Karpas-422 (cell line): Measurements from ENCODE around the gene HNRNPA1. TPM values are rescaled to one million over a fixed set of nuclear protein-coding genes. Genes with fewer than 3 reads are reported as not detected.
A peak's percentile ranks its signal among the peaks of the same experiment; 100 is the strongest.
"Not testable (repeated sequence)": the region's sequence is repeated elsewhere in the genome, so short reads cannot be mapped to it uniquely, and the experiment has no call there.

Experiments used
- DNase-seq: peaks from one replicate; pipeline ENCODE4 v3.0.0-alpha.2; 2015
- H2AFZ ChIP-seq: fragments of 200-600 bp; sonication (generic); 2 replicates; pipeline ENCODE4 v1.6.1; 2014; ENCODE audit warnings: antibody characterized with exemption, low read length, mixed read lengths
- H3K27ac ChIP-seq: fragments of 200-600 bp; sonication (generic); 2 replicates; pipeline ENCODE4 v1.5.1; 2014; ENCODE audit warnings: mild to moderate bottlenecking, low read length, moderate library complexity
- H3K27me3 ChIP-seq: fragments of 200-600 bp; sonication (generic); 2 replicates; pipeline ENCODE4 v1.6.1; 2014; ENCODE audit warnings: low read length, mixed read lengths
- H3K36me3 ChIP-seq: fragments of 200-600 bp; sonication (generic); 2 replicates; pipeline ENCODE4 v1.6.1; 2014; ENCODE audit warnings: low read length, mixed read lengths; ENCODE audit not compliant: insufficient read depth
- H3K4me1 ChIP-seq: fragments of 200-600 bp; sonication (generic); 2 replicates; pipeline ENCODE4 v1.6.1; 2014; ENCODE audit warnings: mild to moderate bottlenecking, low read length, mixed read lengths
- H3K4me2 ChIP-seq: fragments of 200-600 bp; sonication (generic); 2 replicates; pipeline ENCODE4 v1.6.1; 2014; ENCODE audit warnings: low read length, low read depth, mild to moderate bottlenecking; ENCODE audit not compliant: poor library complexity, severe bottlenecking
- H3K4me3 ChIP-seq: fragments of 200-600 bp; sonication (generic); 2 replicates; pipeline ENCODE4 v1.5.1; 2014; ENCODE audit warnings: mild to moderate bottlenecking, antibody characterized with exemption, low read length, mixed read lengths
- H3K79me2 ChIP-seq: fragments of 200-600 bp; sonication (generic); 2 replicates; pipeline ENCODE4 v1.6.1; 2014; ENCODE audit warnings: mild to moderate bottlenecking, low read length, mixed read lengths
- H3K9ac ChIP-seq: fragments of 200-600 bp; sonication (generic); 2 replicates; pipeline ENCODE4 v1.6.0; 2014; ENCODE audit warnings: low read length
- H3K9me2 ChIP-seq: fragments of 200-600 bp; sonication (generic), shearing (Covaris generic); replicated peaks from 2 replicates; pipeline ENCODE4 v1.6.0; 2014; ENCODE audit warnings: mild to moderate bottlenecking, low read length, moderate library complexity; ENCODE audit not compliant: insufficient read depth
- H3K9me3 ChIP-seq: fragments of 300-700, 200-600 bp; sonication (generic); 2 replicates; pipeline ENCODE4 v1.6.1; 2014; ENCODE audit warnings: low read length, mixed read lengths
- H4K20me1 ChIP-seq: fragments of 200-600 bp; sonication (generic); 2 replicates; pipeline ENCODE4 v1.6.1; 2014; ENCODE audit warnings: mild to moderate bottlenecking, antibody characterized with exemption, low read length, low read depth; ENCODE audit not compliant: insufficient read depth
- total RNA-seq: library from RNA; depleted of rRNA; stranded (reverse); fragments of >200 nt; shearing (Covaris generic); gene quantifications from 2 replicates; pipeline ENCODE4 v1.2.3, GENCODE V29; 2014; ENCODE audit warnings: low replicate concordance; rRNA removed

Gene HNRNPA1
- total RNA-seq, result 249 and 260 TPM in 2 replicates

- Histone ChIP-seq H3K36me3 (peaks cover 64% of the 10 kb centered on the region), H3K27ac (peak within 1 kb of the TSS; percentile 92), H2AFZ (peak within 1 kb of the TSS; percentile 87; the same call in 1 of the 2 replicates), H3K4me2 (peak within 1 kb of the TSS; percentile 88), H3K4me3 (peak within 1 kb of the TSS; percentile 96), H4K20me1 (peaks cover 36% of the 10 kb centered on the region), H3K9me3 (no peaks in the 10 kb centered on the region), H3K9me2 (no peaks in the 10 kb centered on the region), H3K4me1 (peaks cover 44% of the 10 kb centered on the region), H3K27me3 (no peaks in the 10 kb centered on the region), H3K79me2 (peaks cover 68% of the 10 kb centered on the region), H3K9ac (peak within 1 kb of the TSS; percentile 98)
- DNase-seq, result peak; percentile 99
Measured at GRCh38 chr12:54280468-54281260, at the start of gene HNRNPA1. TSS of gene HNRNPA1 (plus strand) at chr12:54280726. CDS start at chr12:54280808, 82 bp downstream.

- not testable (repeated sequence) for H3K4me3 ChIP-seq, H3K4me1 ChIP-seq, H3K79me2 ChIP-seq, H3K4me2 ChIP-seq, H2AFZ ChIP-seq, H3K36me3 ChIP-seq, H4K20me1 ChIP-seq, H3K9ac ChIP-seq, DNase-seq, H3K9me2 ChIP-seq, H3K27ac ChIP-seq, H3K9me3 ChIP-seq, H3K27me3 ChIP-seq
Measured at GRCh38 chr12:54231269-54231668, 49.3 kb upstream of the HNRNPA1 start.

GRCh38 chr12:54232790-54233189 lies 47.7 kb upstream of the HNRNPA1 start:
- no peak overlapping the region for H2AFZ ChIP-seq
- H3K4me1 ChIP-seq, result no peaks in the 10 kb centered on the region
- no peaks in the 10 kb centered on the region for H4K20me1 ChIP-seq
- H3K4me2 ChIP-seq, result no peak overlapping the region
- H3K9me3 ChIP-seq, result no peaks in the 10 kb centered on the region
- no peaks in the 10 kb centered on the region for H3K27me3 ChIP-seq
- no peak overlapping the region for H3K4me3 ChIP-seq
- no peak overlapping the region for H3K27ac ChIP-seq
- H3K79me2 ChIP-seq, result no peaks in the 10 kb centered on the region
- H3K9ac ChIP-seq, result no peak overlapping the region
- no peak for DNase-seq
- no peaks in the 10 kb centered on the region for H3K9me2 ChIP-seq
- H3K36me3 ChIP-seq, result no peaks in the 10 kb centered on the region

- no peak overlapping the region for H2AFZ ChIP-seq
- H3K4me1 ChIP-seq, result 0 out of 2 replicates have a peak, but pooled peaks cover 2% of the 10 kb centered on the region
- H4K20me1 ChIP-seq, result no peaks in the 10 kb centered on the region
- H3K27me3 ChIP-seq, result no peaks in the 10 kb centered on the region
- peaks cover 18% of the 10 kb centered on the region for H3K36me3 ChIP-seq
- H3K27ac ChIP-seq, result no peak overlapping the region
- H3K4me3 ChIP-seq, result no peak overlapping the region
- H3K9me2 ChIP-seq, result no peaks in the 10 kb centered on the region
- DNase-seq, result no peak
- no peaks in the 10 kb centered on the region for H3K79me2 ChIP-seq
- H3K9me3 ChIP-seq, result no peaks in the 10 kb centered on the region
- H3K9ac ChIP-seq, result no peak overlapping the region
- H3K4me2 ChIP-seq, result no peak overlapping the region
Measured at GRCh38 chr12:54238531-54238930, 42.0 kb upstream of the HNRNPA1 start.

GRCh38 chr12:54239620-54240019 lies 40.9 kb upstream of the HNRNPA1 start:
- Histone ChIP-seq H4K20me1 (no peaks in the 10 kb centered on the region), H3K36me3 (peaks cover 18% of the 10 kb centered on the region), H3K27ac (no peak overlapping the region)

GRCh38 chr12:54240129-54240528 lies 40.4 kb upstream of the HNRNPA1 start:
- Histone ChIP-seq H3K4me2 (no peak overlapping the region), H3K4me3 (no peak overlapping the region), H3K79me2 (no peaks in the 10 kb centered on the region), H3K4me1 (0 out of 2 replicates have a peak, but pooled peaks cover 2% of the 10 kb centered on the region), H3K9ac (no peak overlapping the region), H3K9me2 (no peaks in the 10 kb centered on the region), H4K20me1 (no peaks in the 10 kb centered on the region), H3K27ac (no peak overlapping the region), H3K36me3 (peaks cover 18% of the 10 kb centered on the region), H3K9me3 (no peaks in the 10 kb centered on the region), H2AFZ (no peak overlapping the region), H3K27me3 (no peaks in the 10 kb centered on the region)
- no peak for DNase-seq

More at GRCh38 chr12:54239620-54240019, 40.9 kb upstream of the HNRNPA1 start:
- Histone ChIP-seq H3K9me3 (no peaks in the 10 kb centered on the region), H3K4me3 (no peak overlapping the region), H3K9ac (no peak overlapping the region), H3K4me1 (0 out of 2 replicates have a peak, but pooled peaks cover 2% of the 10 kb centered on the region), H3K27me3 (no peaks in the 10 kb centered on the region), H2AFZ (no peak overlapping the region), H3K9me2 (no peaks in the 10 kb centered on the region), H3K4me2 (no peak overlapping the region), H3K79me2 (no peaks in the 10 kb centered on the region)
- no peak for DNase-seq

GRCh38 chr12:54240971-54241588 lies 39.4 kb upstream of the HNRNPA1 start:
- Histone ChIP-seq H2AFZ (no peak overlapping the region), H3K9me3 (no peaks in the 10 kb centered on the region), H3K79me2 (no peaks in the 10 kb centered on the region), H3K27ac (no peak overlapping the region), H3K9me2 (no peaks in the 10 kb centered on the region), H3K4me3 (no peak overlapping the region), H3K4me2 (no peak overlapping the region), H3K4me1 (0 out of 2 replicates have a peak, but pooled peaks cover 2% of the 10 kb centered on the region), H3K27me3 (no peaks in the 10 kb centered on the region), H3K9ac (no peak overlapping the region), H3K36me3 (peaks cover 21% of the 10 kb centered on the region), H4K20me1 (no peaks in the 10 kb centered on the region)
- DNase-seq, result no peak

GRCh38 chr12:54246011-54246641 lies 34.4 kb upstream of the HNRNPA1 start:
- Histone ChIP-seq H3K36me3 (peaks cover 20% of the 10 kb centered on the region; the same call in 1 of the 2 replicates), H3K9me3 (no peaks in the 10 kb centered on the region), H3K4me2 (no peak overlapping the region), H3K79me2 (no peaks in the 10 kb centered on the region), H3K4me1 (0 out of 2 replicates have a peak, but pooled peaks cover 2% of the 10 kb centered on the region), H3K27ac (no peak overlapping the region), H2AFZ (no peak overlapping the region), H3K9ac (no peak overlapping the region), H3K9me2 (no peaks in the 10 kb centered on the region), H3K27me3 (no peaks in the 10 kb centered on the region), H4K20me1 (no peaks in the 10 kb centered on the region), H3K4me3 (no peak overlapping the region)
- DNase-seq, result no peak
